Colonic mucosa (tissue), 4 donors: ENCODE measurements around the gene CABLES2. TPM values are rescaled to one million over a fixed set of nuclear protein-coding genes. Genes with fewer than 3 reads are reported as not detected.

Experiments
- DNase-seq: peaks from one replicate; pipeline ENCODE4 v3.0.0-alpha.2; 2020
- H3K27ac ChIP-seq: fragments of 200-600 bp; one replicate; pipeline ENCODE4 v1.8.0; 2021
- H3K27me3 ChIP-seq: fragments of 200-600 bp; one replicate; pipeline ENCODE4 v1.8.0; 2021
- H3K36me3 ChIP-seq: fragments of 200-600 bp; one replicate; pipeline ENCODE4 v1.8.0; 2021
- H3K4me1 ChIP-seq: fragments of 200-600 bp; one replicate; pipeline ENCODE4 v1.8.0; 2021; ENCODE audit warnings: mild to moderate bottlenecking
- H3K4me3 ChIP-seq: fragments of 200-600 bp; one replicate; pipeline ENCODE4 v1.8.0; 2021
- H3K9ac ChIP-seq, 2 donors: one replicate each; pipeline ENCODE4 v1.7.0; 2013; ENCODE audit warnings: control low read depth in 2 of 2, low read depth in 2 of 2, low read length in 2 of 2
- H3K9me3 ChIP-seq: fragments of 200-600 bp; one replicate; pipeline ENCODE4 v1.8.0; 2021
- intact Hi-C: fragments of 100-400 bp; cut with DNase I; formaldehyde crosslinking; loops from one replicate; pipeline ENCODE4 v1.14.1; 2022
- total RNA-seq, 2 donors: library from RNA; stranded (reverse); fragmentation: NEBNext Ultra II Directional in 1 of 2; extraction: Animal tissue kit (Norgen Biotek cat#: 25700) in 1 of 2; gene quantifications; one replicate each; pipeline ENCODE4 v1.2.1, GENCODE V29; 2021
- TF ChIP-seq, protein P1 (sequence below): fragments of 200-600 bp; IDR thresholded peaks from one replicate; pipeline ENCODE4 v1.8.0; 2022; ENCODE audit warnings: antibody characterized with exemption, mild to moderate bottlenecking
- donor health status: healthy.
- donor health status: DM: no; HTN: no; CAD: no.
- donor health status: DM: no; HTN: no; CAD: no.

The CABLES2 gene
- total RNA-seq, 2 donors from 2014 or later = 7.8 to 10.5 TPM

DNA sequence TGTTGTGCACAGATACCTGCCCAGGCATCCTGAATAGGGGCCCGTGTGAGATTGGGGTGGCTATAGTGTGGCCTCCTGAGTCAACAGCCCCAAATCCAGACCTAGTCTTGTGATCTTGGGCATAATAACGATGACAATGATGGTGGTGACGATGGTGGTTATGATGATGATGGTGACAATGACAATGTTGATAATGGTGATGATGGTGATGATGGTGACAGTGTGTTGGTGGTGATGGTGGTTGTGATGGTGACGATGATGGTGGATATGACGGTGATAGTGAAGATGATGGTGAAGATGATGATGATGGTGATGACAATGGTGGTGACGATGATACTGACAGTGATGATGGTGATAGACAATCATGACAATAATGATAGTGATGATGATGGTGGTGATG, 25.2 kb downstream of the CABLES2 start:
- DNase-seq = no peak
- H3K9ac ChIP-seq = no peak overlapping the region
- TF ChIP-seq, protein P1, sequence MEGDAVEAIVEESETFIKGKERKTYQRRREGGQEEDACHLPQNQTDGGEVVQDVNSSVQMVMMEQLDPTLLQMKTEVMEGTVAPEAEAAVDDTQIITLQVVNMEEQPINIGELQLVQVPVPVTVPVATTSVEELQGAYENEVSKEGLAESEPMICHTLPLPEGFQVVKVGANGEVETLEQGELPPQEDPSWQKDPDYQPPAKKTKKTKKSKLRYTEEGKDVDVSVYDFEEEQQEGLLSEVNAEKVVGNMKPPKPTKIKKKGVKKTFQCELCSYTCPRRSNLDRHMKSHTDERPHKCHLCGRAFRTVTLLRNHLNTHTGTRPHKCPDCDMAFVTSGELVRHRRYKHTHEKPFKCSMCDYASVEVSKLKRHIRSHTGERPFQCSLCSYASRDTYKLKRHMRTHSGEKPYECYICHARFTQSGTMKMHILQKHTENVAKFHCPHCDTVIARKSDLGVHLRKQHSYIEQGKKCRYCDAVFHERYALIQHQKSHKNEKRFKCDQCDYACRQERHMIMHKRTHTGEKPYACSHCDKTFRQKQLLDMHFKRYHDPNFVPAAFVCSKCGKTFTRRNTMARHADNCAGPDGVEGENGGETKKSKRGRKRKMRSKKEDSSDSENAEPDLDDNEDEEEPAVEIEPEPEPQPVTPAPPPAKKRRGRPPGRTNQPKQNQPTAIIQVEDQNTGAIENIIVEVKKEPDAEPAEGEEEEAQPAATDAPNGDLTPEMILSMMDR = no peak
- intact Hi-C loops = loop anchor here (5.0 to 10.0 kb wide), 2 partner anchors 80 to 367 kb away; partner anchors contain the start of gene ADRM1
- no peak overlapping the region for H3K4me3 ChIP-seq
- H3K27me3 ChIP-seq = no peaks in the 10 kb centered on the region
- H3K36me3 ChIP-seq = no peaks in the 10 kb centered on the region
- no peaks in the 10 kb centered on the region for H3K4me1 ChIP-seq
- H3K9me3 ChIP-seq = no peaks in the 10 kb centered on the region
- no peak overlapping the region for H3K27ac ChIP-seq

DNA sequence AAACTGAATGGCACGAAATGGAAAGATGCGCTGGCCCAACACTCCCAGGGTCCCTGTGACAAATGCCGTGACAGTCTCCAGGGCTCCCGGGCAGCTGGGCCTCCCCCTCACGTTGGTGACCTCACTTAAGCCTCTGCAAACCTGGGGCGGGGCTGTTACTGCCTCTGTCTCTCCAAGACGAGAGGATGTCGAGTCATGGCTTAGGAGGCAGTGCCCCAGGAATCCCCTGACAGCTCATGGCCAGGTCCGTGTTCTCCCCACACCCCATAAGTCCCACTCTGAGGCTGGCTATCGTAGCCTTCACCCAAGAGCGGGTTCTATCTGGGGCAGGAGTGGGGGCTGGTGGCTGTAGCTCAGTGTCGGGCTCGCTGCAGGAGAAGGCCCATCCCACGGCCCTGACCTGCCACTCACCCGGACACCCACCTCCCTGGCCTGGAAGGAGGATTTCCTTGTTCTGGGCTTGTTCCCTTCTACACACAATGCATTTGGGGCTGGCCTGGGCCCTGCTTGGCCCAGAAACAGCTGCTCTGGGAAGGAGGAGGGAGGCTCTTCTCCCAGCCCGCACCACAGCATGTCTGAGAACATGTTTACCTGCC, 25.8 kb downstream of the CABLES2 start:
- Histone ChIP-seq H3K4me1 (no peaks in the 10 kb centered on the region), H3K27me3 (no peaks in the 10 kb centered on the region), H3K4me3 (no peak overlapping the region), H3K27ac (no peak overlapping the region), H3K9me3 (no peaks in the 10 kb centered on the region), H3K36me3 (no peaks in the 10 kb centered on the region), H3K9ac (no peak overlapping the region)
- TF ChIP-seq, protein P1 = no peak
- DNase-seq = no peak
- intact Hi-C loops = loop anchor here (5.0 to 10.0 kb wide), 2 partner anchors 79 to 366 kb away; partner anchors contain the start of gene ADRM1

DNA sequence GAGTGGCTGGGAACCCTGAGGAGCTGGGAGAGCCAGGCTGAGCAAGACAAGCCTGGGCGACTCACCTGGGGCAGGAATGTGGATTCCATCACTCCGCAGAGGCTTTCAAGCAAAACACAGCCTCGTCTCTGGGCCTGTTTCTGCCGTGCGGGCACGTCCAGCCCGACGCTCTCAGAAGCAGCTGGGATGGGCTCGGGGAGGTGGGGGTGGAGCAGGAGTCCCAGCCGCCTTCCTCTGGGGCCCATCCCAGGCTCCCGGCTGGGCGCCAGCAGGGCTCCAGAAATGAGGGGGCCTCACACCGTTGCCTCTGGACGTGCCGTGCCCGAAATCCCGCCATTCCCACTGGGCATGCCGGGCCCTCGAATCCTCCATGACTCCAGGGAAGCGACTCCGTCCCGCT, 28.9 kb downstream of the CABLES2 start:
- TF ChIP-seq, protein P1 = no peak

DNA sequence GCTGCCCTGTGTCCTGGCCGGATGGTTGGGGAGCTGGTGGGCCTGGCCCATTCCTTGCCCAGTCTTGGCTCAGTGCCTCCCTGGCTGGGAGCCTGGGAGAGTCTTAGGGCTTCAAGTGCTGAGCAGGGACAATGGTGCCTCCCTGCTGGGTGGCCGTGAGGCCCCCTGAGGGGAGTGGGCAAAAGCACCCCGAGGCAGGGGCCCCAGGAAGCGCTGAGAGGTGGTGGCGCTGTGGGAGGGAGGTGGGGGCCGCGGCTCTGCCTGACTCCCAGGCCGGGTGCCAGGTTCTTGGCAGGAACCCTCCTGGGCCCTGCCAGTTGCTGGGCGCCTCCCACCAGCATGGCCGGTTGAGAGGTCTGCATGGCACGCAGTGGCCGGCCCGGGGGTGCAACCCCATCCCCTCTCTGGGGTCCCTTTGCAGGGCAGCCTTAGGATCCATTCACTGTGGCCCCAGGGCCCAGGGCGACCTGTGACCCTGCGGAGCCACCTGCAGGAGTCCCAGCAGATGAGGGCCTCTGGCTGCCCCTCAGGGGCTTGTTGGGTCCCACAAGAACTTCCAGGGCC, 29.4 kb downstream of the CABLES2 start:
- intact Hi-C loops = no loop called here
- Histone ChIP-seq H3K4me1 (no peaks in the 10 kb centered on the region), H3K9ac (peak overlapping the region in 1 of 2 donors; percentile 35), H3K36me3 (no peaks in the 10 kb centered on the region), H3K27ac (no peak overlapping the region), H3K9me3 (no peaks in the 10 kb centered on the region), H3K4me3 (no peak overlapping the region), H3K27me3 (peaks cover 3% of the 10 kb centered on the region)
- TF ChIP-seq, protein P1 = no peak
- no peak for DNase-seq

More for the DNA sequence above, 28.9 kb downstream of the CABLES2 start:
- Histone ChIP-seq H3K27ac (no peak overlapping the region), H3K36me3 (no peaks in the 10 kb centered on the region), H3K27me3 (peaks cover 3% of the 10 kb centered on the region), H3K4me3 (no peak overlapping the region), H3K4me1 (no peaks in the 10 kb centered on the region), H3K9ac (peak overlapping the region in 1 of 2 donors; percentile 35), H3K9me3 (no peaks in the 10 kb centered on the region)
- no peak for DNase-seq
- intact Hi-C loops = no loop called here

DNA sequence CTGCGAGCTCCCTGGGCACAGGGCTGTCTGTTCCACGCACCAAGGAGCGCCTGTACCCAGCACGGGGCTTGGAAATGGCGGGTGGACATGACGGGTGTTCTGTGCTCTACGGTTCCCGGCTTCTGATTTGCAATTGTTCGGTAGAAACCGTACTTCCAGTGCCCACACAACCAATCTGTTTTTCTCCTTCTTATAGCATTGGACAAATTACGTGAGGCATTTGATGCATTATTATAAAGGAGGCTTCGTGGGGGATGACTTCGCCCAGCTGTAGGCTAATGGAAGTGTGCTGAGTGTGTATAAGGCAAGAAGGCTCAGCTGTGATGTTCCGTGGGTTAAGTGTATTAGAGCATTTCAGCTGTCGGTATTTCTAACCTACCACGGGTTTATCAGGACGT, 30.0 kb downstream of the CABLES2 start:
- TF ChIP-seq, protein P1 = no peak
- intact Hi-C loops = no loop called here
- Histone ChIP-seq H3K9ac (no peak overlapping the region), H3K9me3 (no peaks in the 10 kb centered on the region), H3K4me3 (no peak overlapping the region), H3K36me3 (no peaks in the 10 kb centered on the region), H3K4me1 (no peaks in the 10 kb centered on the region), H3K27me3 (peaks cover 3% of the 10 kb centered on the region), H3K27ac (no peak overlapping the region)
- no peak for DNase-seq
